DMS153 (cell line): Measurements from ENCODE around the gene GSK3B.

Experiments
- DNase-seq: peaks from one replicate; lab custom pipeline; 2025; lab: John Stamatoyannopoulos, UW

GSK3B gene

DNA sequence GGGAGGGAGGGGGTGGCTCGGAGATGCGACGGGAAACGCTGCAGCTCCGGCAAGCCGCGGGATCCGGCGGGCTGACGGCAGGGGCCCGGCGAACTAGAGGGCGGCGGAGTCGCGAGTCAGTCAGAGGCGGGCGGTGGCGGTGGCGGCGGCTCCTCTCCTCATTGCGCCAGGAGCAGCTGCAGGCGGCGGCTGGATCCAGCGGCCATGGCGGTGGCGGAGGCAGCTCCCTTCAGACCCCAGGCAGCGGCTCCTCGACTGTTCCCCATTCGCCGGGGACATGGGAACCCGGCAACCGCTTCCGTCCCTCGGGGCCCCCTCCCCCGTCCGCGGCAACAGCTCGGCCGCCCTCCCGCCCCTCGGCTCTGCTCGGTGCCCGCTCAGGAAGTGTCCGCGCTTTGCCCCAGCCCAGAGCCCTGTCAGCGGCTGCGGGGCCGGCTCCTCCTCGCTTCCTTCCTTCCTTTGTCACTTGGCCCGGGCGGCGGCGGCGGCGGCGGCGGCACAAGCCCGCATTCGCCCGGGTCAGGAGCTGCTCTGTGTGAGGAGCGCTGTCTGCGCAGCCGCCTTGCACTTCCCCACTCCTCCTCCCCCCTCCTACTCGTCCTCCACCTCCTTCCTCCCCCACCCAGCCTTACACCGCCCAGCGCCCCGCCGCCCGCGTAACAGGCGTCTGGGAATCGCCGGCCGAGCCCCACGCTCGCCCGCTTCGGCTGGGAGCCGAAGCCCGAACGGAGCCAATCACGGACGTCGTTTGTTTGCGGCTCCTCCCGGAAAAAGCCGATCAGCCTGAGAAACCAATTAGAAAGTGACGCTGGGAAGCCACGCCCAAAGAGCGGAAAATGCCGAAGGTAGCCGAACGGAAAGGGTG is at the start of gene GSK3B:
TSS of gene GSK3B (minus strand) at position 537 of the 865 bp plus-strand sequence. CDS start 1,013 bp downstream, outside the sequence.
- DNase-seq, result peak; percentile 79

GRCh38 chr3:120143676-120144075 is 49.4 kb upstream of the GSK3B start:
- DNase-seq, result no peak

GRCh38 chr3:120142236-120142635 is 48.0 kb upstream of the GSK3B start:
- DNase-seq, result no peak

DNA sequence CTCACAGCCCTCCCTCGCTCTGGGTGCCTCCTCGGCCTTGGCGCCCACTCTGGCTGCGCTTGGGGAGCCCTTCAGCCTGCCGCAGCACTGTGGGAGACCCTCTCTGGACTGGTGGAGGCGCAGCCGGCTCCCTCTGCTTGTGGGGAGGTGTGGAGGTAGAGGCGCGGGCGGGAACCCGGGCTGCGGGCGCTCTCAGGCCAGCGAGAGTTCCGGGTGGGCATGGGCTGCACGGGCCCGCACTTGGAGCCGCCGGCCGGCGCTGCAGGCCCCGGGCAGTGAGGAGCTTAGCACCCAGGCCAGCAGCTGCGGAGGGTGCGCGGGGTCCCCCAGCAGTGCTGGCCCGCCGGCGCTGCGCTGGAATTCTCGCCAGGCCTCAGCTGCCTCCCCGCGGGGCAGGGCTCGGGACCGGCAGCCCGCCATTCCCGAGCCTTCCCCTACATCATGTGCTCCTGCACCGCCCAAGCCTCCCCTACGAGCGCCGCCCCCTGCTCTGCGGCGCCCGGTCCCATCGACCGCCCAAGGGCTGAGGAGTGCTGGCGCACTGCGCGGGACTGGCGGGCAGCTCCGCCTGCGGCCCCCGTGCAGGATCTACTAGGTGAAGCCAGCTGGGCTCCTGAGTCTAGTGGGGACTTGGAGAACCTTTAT is 46.0 kb upstream of the GSK3B start:
- no peak for DNase-seq

DNA sequence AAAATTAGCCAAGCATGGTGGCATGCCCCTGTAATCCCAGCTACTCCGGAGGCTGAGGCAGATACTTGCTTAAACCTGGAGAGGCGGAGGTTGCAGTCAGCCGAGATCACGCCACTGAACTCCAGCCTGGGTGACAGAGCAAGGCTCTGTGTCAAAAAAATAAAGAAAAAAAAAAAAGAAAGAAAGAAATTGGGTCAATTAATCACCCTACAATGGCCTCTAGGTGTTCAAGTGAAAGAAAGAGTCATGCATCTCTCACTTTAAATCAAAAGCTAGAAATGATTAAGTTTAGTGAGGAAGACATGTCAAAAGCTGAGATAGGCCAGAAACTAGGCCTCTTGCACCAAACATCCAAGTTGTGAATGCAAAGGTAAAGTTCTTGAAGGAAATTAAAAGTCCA is 44.9 kb upstream of the GSK3B start:
- DNase-seq, result no peak

DNA sequence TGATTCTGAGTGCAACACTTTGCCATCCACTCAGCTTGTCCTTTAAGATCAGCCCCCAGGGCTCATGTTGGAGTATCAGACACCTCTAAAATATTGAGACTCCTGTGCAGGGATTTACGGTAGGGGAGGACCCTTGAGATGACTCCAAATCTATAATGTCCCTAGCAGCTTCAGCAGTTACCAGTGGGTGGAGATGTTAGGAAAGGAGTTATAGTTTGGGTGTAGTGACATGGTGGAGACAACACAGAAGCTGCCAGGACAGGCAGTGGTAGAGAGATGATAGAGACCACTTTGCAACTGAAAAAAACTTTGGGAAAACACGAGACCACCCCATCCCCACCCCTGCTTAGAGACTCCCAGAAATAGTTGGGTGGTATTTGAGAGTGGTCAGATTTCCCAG is 43.3 kb upstream of the GSK3B start:
- DNase-seq, result no peak

DNA sequence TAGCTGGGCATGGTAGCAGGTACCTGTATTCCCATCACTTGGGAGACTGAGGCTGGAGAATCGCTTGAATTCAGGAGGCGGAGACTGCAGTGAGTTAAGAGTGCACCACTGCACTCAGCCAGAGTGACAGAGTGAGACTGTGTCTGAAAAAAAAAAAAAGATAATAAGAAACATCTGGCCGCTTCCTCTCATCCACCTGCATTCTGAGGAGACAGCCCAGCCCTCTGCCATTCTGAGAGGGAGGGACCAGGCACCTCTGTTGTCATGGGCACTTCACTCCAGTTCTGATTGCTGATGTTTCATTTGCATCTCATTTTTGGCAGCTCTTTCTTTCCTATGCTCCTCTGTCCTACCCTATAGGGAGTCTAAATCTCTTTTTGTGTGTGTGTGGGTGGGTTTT is 36.4 kb upstream of the GSK3B start:
- no peak for DNase-seq

DNA sequence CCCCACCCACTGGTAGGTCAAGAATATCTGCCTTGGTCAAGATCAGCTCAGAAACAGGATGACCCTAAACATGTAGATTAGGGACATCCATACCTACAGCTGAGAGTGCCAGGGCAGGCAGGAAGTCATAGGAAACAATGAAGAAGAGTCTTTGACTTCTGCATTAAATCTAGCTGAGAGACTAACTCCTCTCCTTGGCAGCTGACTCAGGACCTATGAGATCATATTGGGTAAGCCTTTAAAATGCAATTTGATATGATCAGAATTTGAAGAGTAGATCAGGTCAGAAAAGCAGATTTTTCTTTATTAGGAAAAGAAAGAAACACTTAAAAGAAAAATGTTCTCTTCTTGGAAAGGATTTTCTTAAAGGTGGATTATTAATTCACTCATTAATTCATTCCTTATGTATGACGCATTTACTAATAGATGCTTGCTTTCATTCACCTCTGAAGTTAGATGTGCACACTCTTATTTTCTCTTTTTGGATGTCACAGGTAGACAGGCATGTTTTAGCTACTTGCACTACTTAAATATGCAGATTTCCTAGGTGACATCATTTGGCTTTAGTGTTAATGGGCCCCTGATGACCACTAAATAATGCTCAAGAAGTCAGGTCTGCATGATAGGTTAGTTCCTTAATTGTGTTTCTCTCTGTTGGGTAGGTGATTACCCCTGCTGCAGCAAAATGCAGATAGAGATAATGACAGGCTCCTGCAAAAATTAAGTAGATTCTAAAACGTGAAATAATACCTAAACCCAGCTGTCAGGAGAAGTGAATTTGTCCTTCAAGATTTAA is 35.7 kb upstream of the GSK3B start:
- no peak for DNase-seq

DNA sequence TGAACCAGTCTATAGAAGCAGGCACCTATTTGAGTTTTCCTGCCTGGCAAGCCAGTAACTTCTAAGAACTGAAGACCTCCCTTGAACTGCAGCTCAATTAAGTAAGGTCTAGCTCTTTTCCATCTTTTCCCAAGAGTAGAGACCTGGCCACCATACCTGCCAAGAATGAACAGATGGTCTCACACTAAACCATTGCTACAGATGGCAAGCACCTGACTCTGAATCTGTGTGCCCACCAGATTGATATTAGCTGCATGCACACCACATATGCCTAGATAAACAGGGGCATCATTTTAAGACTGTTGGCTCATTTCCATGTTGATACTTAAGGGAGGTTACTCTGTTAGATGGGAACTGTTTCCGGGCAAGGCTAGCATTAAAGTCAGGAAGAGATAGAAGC is 34.8 kb upstream of the GSK3B start:
- DNase-seq, result no peak

DNA sequence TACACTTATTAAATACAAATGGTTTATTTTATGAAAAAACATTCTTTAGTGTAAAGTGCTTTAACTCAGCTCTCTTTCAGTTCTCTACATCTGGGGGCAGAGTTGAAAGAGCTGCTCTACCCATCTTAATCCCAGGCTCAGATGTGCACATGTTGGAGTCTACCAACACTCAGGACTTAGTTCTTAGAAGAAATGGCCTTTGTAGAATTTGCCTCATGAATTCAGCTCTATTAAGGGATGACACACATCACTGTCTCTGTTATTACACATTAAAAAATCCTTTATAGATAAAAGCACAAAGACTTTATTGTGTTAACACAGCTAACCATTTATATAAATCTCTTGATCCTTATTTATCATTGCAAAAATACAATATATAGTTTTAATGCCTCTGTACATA is 31.7 kb upstream of the GSK3B start:
- no peak for DNase-seq

GRCh38 chr3:120119846-120120510 is 25.7 kb upstream of the GSK3B start:
- no peak for DNase-seq

GRCh38 chr3:120114981-120115380 is 20.7 kb upstream of the GSK3B start:
- DNase-seq, result no peak

DNA sequence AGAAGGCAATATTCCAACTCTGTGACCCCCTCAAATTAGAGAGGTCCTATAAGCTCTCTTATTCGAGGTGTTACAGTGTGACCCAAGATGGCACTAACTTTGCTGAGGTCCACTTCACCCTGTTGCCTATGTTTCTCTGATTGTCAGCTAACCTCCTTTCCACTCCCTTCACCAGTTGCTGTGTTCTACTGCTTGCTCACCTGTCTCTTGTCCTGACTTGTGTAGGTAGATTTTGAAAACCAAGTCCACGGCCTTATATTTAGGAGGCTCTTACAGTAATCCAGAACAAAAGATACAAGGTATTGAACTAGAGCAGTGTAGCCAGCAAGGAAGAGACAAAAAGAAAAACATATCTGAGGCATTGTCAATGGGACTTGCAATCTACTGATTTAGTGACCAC is 20.1 kb upstream of the GSK3B start:
- DNase-seq, result no peak

- DNase-seq, result no peak
These were observed 19.2 kb upstream of the GSK3B start for GRCh38 chr3:120113128-120114116.

DNA sequence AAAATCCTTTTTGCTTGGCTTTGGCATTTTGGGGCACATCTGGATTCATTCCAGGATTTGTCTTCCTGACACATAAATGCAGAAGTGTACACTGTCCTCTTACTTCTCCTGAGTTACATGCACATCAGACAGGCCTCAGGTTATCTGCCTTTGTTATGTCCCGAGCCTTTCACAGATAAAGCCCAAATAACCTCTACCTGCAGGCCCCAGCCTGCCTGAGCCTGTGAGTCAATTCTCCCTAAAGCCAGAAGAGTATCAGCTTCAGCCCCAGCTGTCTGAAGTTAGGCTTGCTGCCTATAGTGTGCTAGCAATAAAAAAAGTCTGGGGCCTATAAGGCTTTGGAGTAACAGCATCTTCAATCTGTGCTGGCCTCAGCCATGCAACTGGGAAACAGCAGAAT is 17.7 kb upstream of the GSK3B start:
- DNase-seq, result no peak

DNA sequence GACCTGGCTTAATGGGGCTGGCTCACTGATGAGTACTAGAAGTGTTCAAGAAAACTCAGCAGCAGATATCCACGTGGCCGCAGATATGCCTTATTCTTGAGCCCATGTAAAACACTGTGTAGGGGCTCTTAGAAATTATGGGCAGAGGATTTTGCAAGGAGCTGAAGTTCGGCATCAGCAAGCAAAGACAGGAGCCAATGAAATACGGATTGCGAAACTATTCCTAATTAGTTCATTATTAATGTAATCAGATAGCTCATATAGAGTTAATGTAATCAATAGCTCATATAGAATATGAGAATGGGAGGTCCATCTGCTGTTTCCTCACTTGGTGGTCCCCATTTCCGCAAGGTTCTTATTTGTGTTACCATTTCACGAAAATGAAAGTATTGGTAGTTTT is 9.0 kb upstream of the GSK3B start:
- DNase-seq, result no peak

- no peak for DNase-seq
These were observed 8.4 kb upstream of the GSK3B start for GRCh38 chr3:120102674-120103073.

GRCh38 chr3:120102232-120102631 is 8.0 kb upstream of the GSK3B start:
- DNase-seq, result no peak

DNA sequence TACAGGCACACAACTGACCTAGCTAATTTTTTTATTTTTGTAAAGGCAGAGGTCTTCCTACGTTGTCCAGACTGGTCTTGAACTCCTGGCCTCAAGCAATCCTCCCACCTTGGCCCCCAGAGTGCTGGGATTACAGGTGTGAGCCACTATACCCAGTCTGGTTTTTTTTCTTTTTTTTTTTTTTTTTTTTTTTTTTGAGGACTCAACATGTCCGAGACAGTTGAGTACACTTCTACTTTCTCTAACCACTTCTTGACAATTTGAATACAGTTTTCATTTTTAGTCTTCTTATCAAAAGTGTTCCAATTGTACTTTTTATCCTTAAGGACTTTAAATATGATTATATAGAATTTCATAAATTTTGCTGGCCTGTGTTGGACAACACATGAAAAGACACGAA is 7.4 kb upstream of the GSK3B start:
- DNase-seq, result no peak

DNA sequence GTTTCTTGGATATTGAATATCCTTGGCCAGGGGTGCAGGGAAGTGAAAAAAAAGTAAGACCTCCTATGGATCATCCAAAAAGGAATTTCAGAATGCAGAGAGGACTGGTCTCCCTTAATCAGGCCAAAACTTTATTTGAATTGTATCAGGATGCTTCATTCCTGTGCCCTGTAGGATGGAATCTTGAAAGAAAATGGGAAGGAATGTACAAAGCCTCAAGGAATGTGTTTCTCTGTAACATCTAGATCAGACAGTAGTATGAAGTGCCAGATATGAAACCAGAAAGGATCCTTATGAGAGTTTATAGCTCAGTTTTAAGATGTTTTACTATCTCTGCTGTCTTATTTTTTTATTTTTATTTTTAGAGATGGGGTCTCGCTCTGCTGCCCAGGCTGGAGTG is 6.5 kb upstream of the GSK3B start:
- DNase-seq, result no peak

GRCh38 chr3:120098710-120099109 is 4.5 kb upstream of the GSK3B start:
- DNase-seq, result no peak
